GM12878 (cell line): ENCODE data around the gene PDE1C. TPM values are rescaled to one million over a fixed set of nuclear protein-coding genes. Genes with fewer than 3 reads are reported as not detected.

Experiments used
- ATAC-seq: fragments of 200-7000 bp; cut with Tn5 transposase; 3 replicates; pipeline ENCODE4 v1.9.1; 2020; ENCODE audit warnings: mild to moderate bottlenecking, moderate library complexity
- BruUV-seq: library from RNA; stranded (reverse); fragments of 400-500 nt; replicated peaks from 2 replicates; lab custom pipeline; 2021; lab: Mats Ljungman, UMichigan
- CTCF ChIA-PET: fragments of 300-600 bp; sonication (Branson Sonifier 250); formaldehyde crosslinking; extraction: SDS; loops from one replicate; lab custom pipeline; 2021; ENCODE audit warnings: inconsistent platforms; lab: Yijun Ruan, JAX
- POLR2A ChIA-PET: fragments of 350-600 bp; formaldehyde crosslinking; extraction: SDS; loops from one replicate; lab custom pipeline; 2021; ENCODE audit warnings: inconsistent platforms; lab: Charles Lee
- RAD21 ChIA-PET: fragments of 300-600 bp; sonication (Branson Sonifier 250); formaldehyde crosslinking; loops from one replicate; lab custom pipeline; 2023; ENCODE audit warnings: antibody characterized with exemption; ENCODE audit not compliant: unreplicated experiment; lab: Charles Lee
- SMC1A ChIA-PET: fragments of 300-600 bp; sonication (Branson Sonifier 250); formaldehyde crosslinking; loops from one replicate; lab custom pipeline; 2023; ENCODE audit not compliant: unreplicated experiment, uncharacterized antibody; lab: Charles Lee
- DNase-seq: peaks from one replicate; pipeline ENCODE4 v3.0.0-alpha.2; 2011; ENCODE audit warnings: low read depth, low spot score
- FAIRE-seq: peaks from 3 replicates; lab custom pipeline; 2011; peaks lifted over from hg19 to GRCh38; lab: Jason Lieb, UNC
- H2AFZ ChIP-seq: 2 replicates; pipeline ENCODE4 v1.6.0; 2011; ENCODE audit warnings: low read depth, low read length, control low read depth; ENCODE audit not compliant: control insufficient read depth
- H3K27ac ChIP-seq: 2 replicates; pipeline ENCODE4 v1.5.1; 2011; ENCODE audit warnings: control low read depth; ENCODE audit not compliant: control insufficient read depth, insufficient read depth
- H3K27me3 ChIP-seq, 2 experiments: replicated peaks in 1 of 2; 2 replicates each; pipeline versions ENCODE4 v1.6.0 to v1.6.1; 2011; ENCODE audit warnings: low read length in 1 of 2; ENCODE audit not compliant: control insufficient read depth in 2 of 2, insufficient read depth in 2 of 2
- H3K36me3 ChIP-seq, 2 experiments: 2 replicates each; pipeline ENCODE4 v1.5.1; 2011; ENCODE audit warnings: low read length in 1 of 2; ENCODE audit not compliant: control insufficient read depth in 2 of 2, insufficient read depth in 2 of 2
- H3K4me1 ChIP-seq: 2 replicates; pipeline ENCODE4 v1.6.1; 2011; ENCODE audit warnings: mild to moderate bottlenecking, low read length, moderate library complexity, mixed read lengths; ENCODE audit not compliant: control insufficient read depth, insufficient read depth
- H3K4me2 ChIP-seq: 2 replicates; pipeline ENCODE4 v1.6.0; 2011; ENCODE audit warnings: control low read depth; ENCODE audit not compliant: control insufficient read depth, insufficient read depth
- H3K4me3 ChIP-seq: fragments of 200-600 bp; sonication (generic); 2 replicates; pipeline ENCODE4 v1.5.1; 2016
- H3K79me2 ChIP-seq: 2 replicates; pipeline ENCODE4 v1.6.0; 2011; ENCODE audit warnings: low read length; ENCODE audit not compliant: control insufficient read depth, insufficient read depth
- H3K9ac ChIP-seq: 2 replicates; pipeline ENCODE4 v1.8.0; 2011; ENCODE audit warnings: low read length, control low read depth, mixed read lengths; ENCODE audit not compliant: control insufficient read depth, insufficient read depth
- H3K9me3 ChIP-seq: replicated peaks from 3 replicates; pipeline ENCODE4 v1.5.1; 2011; ENCODE audit warnings: mild to moderate bottlenecking, low read length; ENCODE audit not compliant: control insufficient read depth, insufficient read depth
- H4K20me1 ChIP-seq: 2 replicates; pipeline ENCODE4 v1.6.0; 2011; ENCODE audit not compliant: control insufficient read depth, insufficient read depth
- ATF7 ChIP-seq: fragments of 450-650 bp; IDR thresholded peaks from 2 replicates; pipeline ENCODE4 v1.6.1; 2016; ENCODE audit warnings: low read depth, mild to moderate bottlenecking
- BACH1 ChIP-seq: fragments of 450-650 bp; IDR thresholded peaks from 2 replicates; pipeline ENCODE4 v1.6.1; 2017; ENCODE audit warnings: mild to moderate bottlenecking, borderline replicate concordance
- BCLAF1 ChIP-seq: fragments of 450-650 bp; IDR thresholded peaks from 2 replicates; pipeline ENCODE4 v1.6.1; 2017; ENCODE audit warnings: antibody characterized with exemption, mild to moderate bottlenecking, moderate library complexity
- CEBPB ChIP-seq, 2 experiments: fragments of 150-350 bp in 1 of 2; IDR thresholded peaks; 2 replicates each; pipeline ENCODE4 v1.6.1; 2012 to 2014; ENCODE audit warnings: low read depth in 2 of 2, low read length in 2 of 2, borderline replicate concordance in 1 of 2, inconsistent platforms in 1 of 2
- E2F4 ChIP-seq: IDR thresholded peaks from 2 replicates; pipeline ENCODE4 v1.6.1; 2012; ENCODE audit warnings: low read depth, low read length, improper control_type of control experiment
- E4F1 ChIP-seq: fragments of 450-650 bp; IDR thresholded peaks from 2 replicates; pipeline ENCODE4 v1.6.1; 2018; ENCODE audit warnings: borderline replicate concordance, mild to moderate bottlenecking; ENCODE audit not compliant: partially characterized antibody
- NFIC ChIP-seq: IDR thresholded peaks from 2 replicates; pipeline ENCODE4 v1.6.1; 2012; ENCODE audit warnings: low read depth, mild to moderate bottlenecking, inconsistent platforms, low read length, moderate library complexity
- NKRF ChIP-seq: fragments of 450-650 bp; conservative IDR thresholded peaks from 2 replicates; pipeline ENCODE4 v1.6.1; 2017; ENCODE audit warnings: mild to moderate bottlenecking, moderate library complexity
- NR2C2 ChIP-seq: IDR thresholded peaks from 2 replicates; pipeline ENCODE4 v1.6.1; 2011; ENCODE audit warnings: borderline replicate concordance, low read depth; ENCODE audit not compliant: control insufficient read depth, insufficient read length
- SIN3A ChIP-seq: IDR thresholded peaks from 2 replicates; pipeline ENCODE4 v1.6.1; 2012; ENCODE audit warnings: low read depth, low read length, improper control_type of control experiment
- SIX5 ChIP-seq: IDR thresholded peaks from 2 replicates; pipeline ENCODE4 v1.6.1; 2011; ENCODE audit warnings: mild to moderate bottlenecking, low read depth, low read length, moderate library complexity; ENCODE audit not compliant: severe bottlenecking
- SMARCA5 ChIP-seq: fragments of 450-650 bp; IDR thresholded peaks from 2 replicates; pipeline ENCODE4 v1.6.1; 2017; ENCODE audit warnings: mild to moderate bottlenecking
- SRF ChIP-seq, 2 experiments: IDR thresholded peaks; 2 replicates each; pipeline ENCODE4 v1.6.1; 2011; ENCODE audit warnings: low read depth in 2 of 2, low read length in 2 of 2, mild to moderate bottlenecking in 1 of 2, moderate library complexity in 1 of 2
- TBL1XR1 ChIP-seq: IDR thresholded peaks from 2 replicates; pipeline ENCODE4 v1.6.1; 2012; ENCODE audit warnings: low read depth, low read length, improper control_type of control experiment
- TCF12 ChIP-seq: IDR thresholded peaks from 2 replicates; pipeline ENCODE4 v1.6.1; 2011; ENCODE audit warnings: low read depth, mild to moderate bottlenecking, low read length
- YBX1 ChIP-seq: fragments of 450-650 bp; IDR thresholded peaks from 2 replicates; pipeline ENCODE4 v1.6.1; 2016; ENCODE audit warnings: antibody characterized with exemption
- ZNF384 ChIP-seq: IDR thresholded peaks from 2 replicates; pipeline ENCODE4 v1.6.1; 2012; ENCODE audit warnings: low read depth, mild to moderate bottlenecking, low read length, improper control_type of control experiment, borderline replicate concordance
- WGBS: methylation state at CpG from one replicate; pipeline ENCODE4 v1.1.6; 2016; ENCODE audit warnings: low lambda C conversion rate; ENCODE audit not compliant: insufficient replicate concordance, insufficient coverage; ENCODE audit errors: missing lambda C conversion rate; 5-methylcytosine and 5-hydroxymethylcytosine counted together
- in situ Hi-C: fragments of 300-500 bp; cut with MboI; formaldehyde crosslinking; loops from 9 replicates; pipeline ENCODE4 v1.14.3; 2018; ENCODE audit warnings: mixed read lengths
- intact Hi-C: fragments of 100-400 bp; cut with micrococcal nuclease; formaldehyde crosslinking; loops from one replicate; pipeline ENCODE4 v1.14.2; 2022; ENCODE audit not compliant: unreplicated experiment
- polyA plus RNA-seq, 11 experiments: library from polyadenylated mRNA; depleted of rRNA in 4 of 11; unstranded in 6 of 11; stranded (reverse) in 5 of 11; fragments of >200 nt; fragmentation: Nextera tagmentation in 4 of 11; fragmentation: Illumina TruSeq in 1 of 11; extraction: Ambion mirVana in 4 of 11; extraction: Trizol in 1 of 11; gene quantifications; 1 replicate in 1 of 11; 2 replicates in 10 of 11; pipeline versions ENCODE4 v1.2.1 to v1.2.3, GENCODE V29; 2011 to 2016; ENCODE audit warnings: inconsistent platforms in 2 of 11, missing spikeins in 2 of 11, low read depth in 1 of 11
- total RNA-seq, 4 experiments: library from RNA; depleted of rRNA in 3 of 4; stranded (reverse); fragments of >200 nt in 3 of 4; fragmentation: Illumina TruSeq in 1 of 4; extraction: Trizol in 1 of 4; gene quantifications; 2 replicates each; pipeline versions ENCODE4 v1.2.1 to v1.2.3, GENCODE V29; 2013 to 2021

The PDE1C gene
- total and polyA plus RNA-seq, 10 of the 15 experiments (the other 5 are each of a cell fraction or from before 2014, with no cell fraction given), result 0.29 to 2.3 (median 0.70) TPM

- H3K9me3 ChIP-seq, result no peaks in the 10 kb centered on the region; the same call in 2 of the 3 replicates
- ChIA-PET CTCF (interaction anchor here (0.5 kb wide), 1 partner anchor 155 kb away, joined by 3 read pairs; no protein-coding TSS in a partner anchor), RAD21 (no interaction called here), POLR2A (no interaction called here), SMC1A (interaction anchor here (0.8 to 1.7 kb wide), 4 partner anchors 9 to 167 kb away, joined by 3 to 6 read pairs (median 3); no protein-coding TSS in a partner anchor)
- no peak overlapping the region for H3K4me2 ChIP-seq
- intact Hi-C loops (no loop called here), in situ Hi-C loops (no loop called here)
- ATAC-seq, result no peak
- no peaks in the 10 kb centered on the region for H3K36me3 ChIP-seq
- H3K27ac ChIP-seq, result no peak overlapping the region
- no peak overlapping the region for H2AFZ ChIP-seq
- no peaks in the 10 kb centered on the region for H3K4me1 ChIP-seq
- DNase-seq, result no peak
- H4K20me1 ChIP-seq, result no peaks in the 10 kb centered on the region
- FAIRE-seq, result no peak
- no peaks in the 10 kb centered on the region for H3K79me2 ChIP-seq
- BruUV-seq, result no TSS peak
- no peak overlapping the region for H3K9ac ChIP-seq
- no peak overlapping the region for H3K4me3 ChIP-seq
- 0% methylated on average over 1 of the region's 1 CpG for WGBS
- H3K27me3 ChIP-seq, result no peaks in the 10 kb centered on the region; a peak in 1 of 4 replicates
- TF ChIP-seq SMARCA5 (no peak), ZNF384 (no peak), CEBPB (IDR thresholded peaks at IDR 0.05; ENCODE audit: borderline replicate concordance in 1 of 2, low read depth in 2 of 2, low read length in 2 of 2) (no peak), E4F1 (no peak), TBL1XR1 (no peak), BACH1 (no peak), YBX1 (no peak), SIN3A (no peak), NR2C2 (no peak), BCLAF1 (no peak), TCF12 (no peak), ATF7 (no peak), NFIC (no peak), SIX5 (no peak), NKRF (no peak), SRF (IDR thresholded peaks at IDR 0.05; ENCODE audit: low read depth in 2 of 2, low read length in 2 of 2) (no peak), E2F4 (no peak)
These were observed 13.4 kb downstream of the PDE1C start for GRCh38 chr7:32056767-32057166.
